Adrenal gland (tissue), 12 donors: ENCODE results near the gene PLS1. TPM values are rescaled to one million over a fixed set of nuclear protein-coding genes. Genes with fewer than 3 reads are reported as not detected.

Source experiments
- DNase-seq, 7 donors: peaks; one replicate each; pipeline ENCODE4 v3.0.0-alpha.2; 2019 to 2020
- H3K27ac ChIP-seq, 5 donors: fragments of 200-600 bp; sonication (generic) in 4 of 5; 1 replicate in 3 of 5; 2 replicates in 2 of 5; pipeline versions ENCODE4 v1.5.1 to v1.8.0; 2016 to 2020; ENCODE audit warnings: mild to moderate bottlenecking in 1 of 5
- H3K27me3 ChIP-seq: fragments of 200-600 bp; 2 replicates; pipeline ENCODE4 v1.8.0; 2021
- H3K36me3 ChIP-seq, 2 donors: fragments of 200-600 bp; replicated peaks in 1 of 2; 1 replicate in 1 of 2; 2 replicates in 1 of 2; pipeline versions ENCODE4 v1.5.1 to v1.8.0; 2018 to 2022
- H3K4me1 ChIP-seq, 2 donors: fragments of 200-600 bp; replicated peaks in 1 of 2; 1 replicate in 1 of 2; 2 replicates in 1 of 2; pipeline versions ENCODE4 v1.5.1 to v1.8.0; 2018 to 2021
- H3K4me3 ChIP-seq, 4 donors: fragments of 200-600 bp; sonication (generic) in 3 of 4; one replicate each; pipeline ENCODE4 v1.5.1; 2016 to 2018
- H3K9me3 ChIP-seq, 3 donors: fragments of 200-600 bp; sonication (generic) in 1 of 3; replicated peaks in 1 of 3; 1 replicate in 2 of 3; 2 replicates in 1 of 3; pipeline versions ENCODE4 v1.5.1 to v1.8.0; 2016 to 2021
- CTCF ChIP-seq, 6 experiments: fragments of 450-650 bp in 4 of 6; fragments of 200-600 bp in 2 of 6; sonication (generic) in 1 of 6; IDR thresholded peaks; 1 replicate in 5 of 6; 2 replicates in 1 of 6; pipeline versions ENCODE4 v1.5.1 to v1.8.0; 2016 to 2021; ENCODE audit warnings: antibody characterized with exemption in 6 of 6, mild to moderate bottlenecking in 2 of 6, moderate library complexity in 1 of 6
- POLR2A ChIP-seq, 2 donors: fragments of 450-650 bp; IDR thresholded peaks; one replicate each; pipeline ENCODE4 v1.6.1; 2017; ENCODE audit warnings: antibody characterized with exemption in 2 of 2, mild to moderate bottlenecking in 2 of 2, moderate library complexity in 1 of 2
- WGBS, 4 donors: extraction: QIAGEN DNeasy Blood & Tissue Kit in 2 of 4; methylation state at CpG; one replicate each; pipeline versions ENCODE4 v1.1.5 to v1.1.7; 2013 to 2017; 5-methylcytosine and 5-hydroxymethylcytosine counted together
- intact Hi-C, 2 donors: fragments of 100-400 bp; cut with DNase I; formaldehyde crosslinking; loops; one replicate each; pipeline versions ENCODE4 v1.14.1 to v1.15.0; 2022 to 2023
- polyA plus RNA-seq, 3 donors: library from polyadenylated mRNA; stranded (reverse); fragments of 200-250 nt in 2 of 3; fragments of 350-450 nt in 1 of 3; fragmentation: Illumina TruSeq in 1 of 3; extraction: RNeasy Lipid Tissue Mini Kit (QIAGEN cat#74804) in 1 of 3; gene quantifications; one replicate each; pipeline ENCODE4 v1.2.3, GENCODE V29; 2013 to 2014
- total RNA-seq, 9 donors: library from RNA; depleted of rRNA in 4 of 9; stranded (reverse); fragments of >200 nt in 4 of 9; fragments of 120-200 nt in 1 of 9; fragmentation: NEBNext Ultra II Directional in 1 of 9; extraction: Animal tissue kit (Norgen Biotek cat#: 25700) in 1 of 9; gene quantifications; one replicate each; pipeline versions ENCODE4 v1.1.0 to v1.2.4, GENCODE V29; 2013 to 2023
- donor health status: healthy with polysubstance abuse.
- donor health status: Bipolar disorder and iron deficiency.
- donor health status: DM: yes; HTN: yes; CAD: no.
- donor health status: DM: no; HTN: no; CAD: no.
- donor health status: DM: no; HTN: no; CAD: no.
- donor health status: DM: yes; HTN: yes; CAD: no.

Gene PLS1
- total and polyA plus RNA-seq, 12 donors: 0.74 to 12.9 (median 7.9) TPM

GRCh38 chr3:142624341-142625152 lies 28.4 kb downstream of the PLS1 start:
- Histone ChIP-seq H3K27ac (no peak overlapping the region), H3K4me3 (no peak overlapping the region), H3K9me3 (no peaks in the 10 kb centered on the region), H3K4me1 (no peaks in the 10 kb centered on the region), H3K27me3 (no peaks in the 10 kb centered on the region), H3K36me3 (no peaks in the 10 kb centered on the region)
- intact Hi-C loops: no loop called here
- 87 to 96% (median 91%) methylated on average over 2 of the region's 2 CpGs for WGBS, 4 donors
- no peak for DNase-seq
- TF ChIP-seq POLR2A (IDR thresholded peaks at IDR 0.05): no peak
- TF ChIP-seq CTCF (IDR thresholded peaks at IDR 0.05): no peak

- H3K27ac ChIP-seq: no peak overlapping the region
- TF ChIP-seq POLR2A (IDR thresholded peaks at IDR 0.05): no peak
- no peaks in the 10 kb centered on the region for H3K9me3 ChIP-seq
- H3K4me1 ChIP-seq: no peaks in the 10 kb centered on the region
- intact Hi-C loops: no loop called here
- DNase-seq: no peak
- H3K36me3 ChIP-seq: no peaks in the 10 kb centered on the region
- H3K4me3 ChIP-seq: no peak overlapping the region
- WGBS, 4 donors: 84 to 95% (median 88%) methylated on average over 2 of the region's 2 CpGs
- H3K27me3 ChIP-seq: no peaks in the 10 kb centered on the region
Observed at GRCh38 chr3:142625153-142625440, 28.9 kb downstream of the PLS1 start.

- no peaks in the 10 kb centered on the region for H3K27me3 ChIP-seq
- intact Hi-C loops: no loop called here
- H3K27ac ChIP-seq: no peak overlapping the region
- TF ChIP-seq CTCF (IDR thresholded peaks at IDR 0.05) (no peak), POLR2A (IDR thresholded peaks at IDR 0.05) (no peak)
- H3K4me1 ChIP-seq: no peaks in the 10 kb centered on the region
- no peak overlapping the region for H3K4me3 ChIP-seq
- no peak for DNase-seq
- H3K9me3 ChIP-seq: no peaks in the 10 kb centered on the region
- no peaks in the 10 kb centered on the region for H3K36me3 ChIP-seq
Observed at GRCh38 chr3:142626971-142627370, 30.8 kb downstream of the PLS1 start.

GRCh38 chr3:142628801-142629200 lies 32.6 kb downstream of the PLS1 start:
- 76 to 83% (median 77%) methylated on average over 1 of the region's 1 CpG for WGBS, 4 donors
- Histone ChIP-seq H3K4me1 (no peaks in the 10 kb centered on the region), H3K36me3 (no peaks in the 10 kb centered on the region), H3K4me3 (no peak overlapping the region), H3K27me3 (no peaks in the 10 kb centered on the region), H3K9me3 (no peaks in the 10 kb centered on the region), H3K27ac (no peak overlapping the region)
- intact Hi-C loops: no loop called here
- no peak for TF ChIP-seq CTCF (IDR thresholded peaks at IDR 0.05)
- TF ChIP-seq POLR2A (IDR thresholded peaks at IDR 0.05): no peak
- DNase-seq: peak in 1 of 7 donors; percentile 9

GRCh38 chr3:142633073-142633472 lies 36.9 kb downstream of the PLS1 start:
- no peak overlapping the region for H3K27ac ChIP-seq
- H3K4me3 ChIP-seq: no peak overlapping the region
- WGBS, 4 donors: 58 to 72% (median 69%) methylated on average over 5 of the region's 5 CpGs
- intact Hi-C loops: no loop called here
- H3K9me3 ChIP-seq: no peaks in the 10 kb centered on the region
- no peaks in the 10 kb centered on the region for H3K27me3 ChIP-seq
- no peaks in the 10 kb centered on the region for H3K36me3 ChIP-seq
- H3K4me1 ChIP-seq: no peaks in the 10 kb centered on the region
- no peak for DNase-seq
- no peak for TF ChIP-seq POLR2A (IDR thresholded peaks at IDR 0.05)
- TF ChIP-seq CTCF (IDR thresholded peaks at IDR 0.05): no peak
